NCI-H2196 (cell line): ENCODE measurements around the gene ATXN2.

Source experiments
- DNase-seq: peaks from one replicate; lab custom pipeline; 2025; ENCODE audit not compliant: unreplicated experiment; lab: John Stamatoyannopoulos, UW

Gene ATXN2

GRCh38 chr12:111453071-111453989 is 145.8 kb downstream of the ATXN2 start:
- DNase-seq = no peak

GRCh38 chr12:111451649-111452129 is 147.4 kb downstream of the ATXN2 start:
- DNase-seq = peak; percentile 52

- no peak for DNase-seq
Measured at GRCh38 chr12:111451232-111451631, 147.9 kb downstream of the ATXN2 start.

- no peak for DNase-seq
Measured at GRCh38 chr12:111450676-111451075, 148.4 kb downstream of the ATXN2 start.

- no peak for DNase-seq
Measured at GRCh38 chr12:111448846-111449790, 150.0 kb downstream of the ATXN2 start.

- DNase-seq = no peak
Measured at GRCh38 chr12:111448266-111448830, 150.8 kb downstream of the ATXN2 start.

GRCh38 chr12:111447571-111448265 is 151.4 kb downstream of the ATXN2 start:
- no peak for DNase-seq

- DNase-seq = no peak
Measured at GRCh38 chr12:111446631-111447570, 152.2 kb downstream of the ATXN2 start.

- peak; percentile 87 for DNase-seq
Measured at GRCh38 chr12:111445726-111446581, 153.2 kb downstream of the ATXN2 start.

- peak; percentile 13 for DNase-seq
Measured at GRCh38 chr12:111444925-111445725, 154.0 kb downstream of the ATXN2 start.

GRCh38 chr12:111444314-111444924 is 154.7 kb downstream of the ATXN2 start:
- no peak for DNase-seq

- no peak for DNase-seq
Measured at GRCh38 chr12:111443586-111443985, 155.5 kb downstream of the ATXN2 start.

- no peak for DNase-seq
Measured at GRCh38 chr12:111443086-111443485, 156.0 kb downstream of the ATXN2 start.

- DNase-seq = no peak
Measured at GRCh38 chr12:111442301-111443045, 156.6 kb downstream of the ATXN2 start.

GRCh38 chr12:111441107-111441928 is 157.8 kb downstream of the ATXN2 start:
- DNase-seq = no peak

- DNase-seq = no peak
Measured at GRCh38 chr12:111440631-111441030, 158.5 kb downstream of the ATXN2 start.
